Measurements from ENCODE around the gene SERF1B. TPM values are rescaled to one million over a fixed set of nuclear protein-coding genes. Genes with fewer than 3 reads are reported as not detected.
A peak's percentile ranks its signal among the peaks of the same experiment; 100 is the strongest.
"Not testable (repeated sequence)": the region's sequence is repeated elsewhere in the genome, so short reads cannot be mapped to it uniquely, and the experiment has no call there.

SERF1B gene
- 10 to 100 TPM; 32.9 to 43.5 TPM for total RNA-seq

GRCh38 chr5:70025106-70025844 is at the start of gene SERF1B:
Gene SERF1B, plus strand, starts transcription at chr5:70025251. Its CDS starts 201 bp downstream, at chr5:70025452.
- H3K9me3 ChIP-seq; H3K4me1 ChIP-seq (ENCODE audit: control insufficient read depth in 1 of 2, low read depth in 2 of 2); H3K36me3 ChIP-seq; H3K27me3 ChIP-seq (replicated peaks; ENCODE audit: insufficient read depth); H3K27ac ChIP-seq; H3K4me3 ChIP-seq; DNase-seq (ENCODE audit: low spot score): not testable (repeated sequence)
- ATAC-seq (ENCODE audit: insufficient number of reproducible peaks, low FRiP score, low read depth): peak; percentile 78

- H3K27ac ChIP-seq; H3K4me1 ChIP-seq (ENCODE audit: control insufficient read depth in 1 of 2, low read depth in 2 of 2); H3K9me3 ChIP-seq; DNase-seq (ENCODE audit: low spot score); ATAC-seq (ENCODE audit: insufficient number of reproducible peaks, low FRiP score, low read depth); H3K36me3 ChIP-seq; H3K4me3 ChIP-seq; H3K27me3 ChIP-seq (replicated peaks; ENCODE audit: insufficient read depth): not testable (repeated sequence)
Measured at GRCh38 chr5:69991713-69992112, 33.3 kb upstream of the SERF1B start.

DNA sequence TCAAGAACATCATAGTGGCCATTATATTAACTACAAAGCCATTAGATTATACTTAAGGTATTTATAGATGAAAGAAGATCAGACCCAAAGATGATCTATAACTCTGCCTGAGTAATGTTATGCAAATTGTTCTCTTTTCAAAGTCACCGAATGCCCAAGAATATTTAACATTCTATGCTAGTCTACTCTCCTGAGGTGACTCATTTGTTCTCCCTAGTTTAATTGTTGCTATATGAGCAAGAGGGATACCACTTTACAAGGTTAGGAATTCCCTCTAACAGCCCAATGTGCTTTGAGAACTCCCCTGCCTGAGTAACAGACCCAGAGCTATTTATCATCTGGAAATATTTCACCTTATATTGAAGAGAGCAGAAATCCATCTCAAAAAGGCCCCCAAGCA is 29.5 kb upstream of the SERF1B start:
- not testable (repeated sequence) for H3K4me1 ChIP-seq (ENCODE audit: control insufficient read depth in 1 of 2, low read depth in 2 of 2); ATAC-seq (ENCODE audit: insufficient number of reproducible peaks, low FRiP score, low read depth); H3K27ac ChIP-seq; H3K4me3 ChIP-seq; H3K36me3 ChIP-seq; DNase-seq (ENCODE audit: low spot score); H3K9me3 ChIP-seq; H3K27me3 ChIP-seq (replicated peaks; ENCODE audit: insufficient read depth)

- not testable (repeated sequence) for H3K9me3 ChIP-seq; H3K27ac ChIP-seq; DNase-seq (ENCODE audit: low spot score); H3K36me3 ChIP-seq; ATAC-seq (ENCODE audit: insufficient number of reproducible peaks, low FRiP score, low read depth); H3K27me3 ChIP-seq (replicated peaks; ENCODE audit: insufficient read depth); H3K4me3 ChIP-seq; H3K4me1 ChIP-seq (ENCODE audit: control insufficient read depth in 1 of 2, low read depth in 2 of 2)
Measured at GRCh38 chr5:70020660-70021059, 4.4 kb upstream of the SERF1B start.

DNA sequence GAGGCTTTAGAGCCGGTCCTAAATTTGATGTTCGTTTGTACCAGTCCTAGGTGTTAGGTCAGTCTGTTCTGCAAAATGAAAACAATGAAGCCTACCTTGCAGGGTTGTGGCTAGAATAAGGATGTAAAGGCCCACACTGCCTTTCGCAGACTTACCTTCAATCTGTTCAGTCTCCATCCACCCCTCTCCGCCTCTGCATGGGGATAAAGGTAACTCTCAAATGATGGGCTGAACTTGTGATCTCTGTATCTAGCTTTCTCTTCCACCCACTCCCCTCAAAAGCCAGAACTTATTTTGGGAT is 744 bp downstream of the SERF1B start:
- not testable (repeated sequence) for H3K4me1 ChIP-seq (ENCODE audit: control insufficient read depth in 1 of 2, low read depth in 2 of 2); H3K27ac ChIP-seq; DNase-seq (ENCODE audit: low spot score); H3K36me3 ChIP-seq; H3K4me3 ChIP-seq; ATAC-seq (ENCODE audit: insufficient number of reproducible peaks, low FRiP score, low read depth); H3K9me3 ChIP-seq; H3K27me3 ChIP-seq (replicated peaks; ENCODE audit: insufficient read depth)

DNA sequence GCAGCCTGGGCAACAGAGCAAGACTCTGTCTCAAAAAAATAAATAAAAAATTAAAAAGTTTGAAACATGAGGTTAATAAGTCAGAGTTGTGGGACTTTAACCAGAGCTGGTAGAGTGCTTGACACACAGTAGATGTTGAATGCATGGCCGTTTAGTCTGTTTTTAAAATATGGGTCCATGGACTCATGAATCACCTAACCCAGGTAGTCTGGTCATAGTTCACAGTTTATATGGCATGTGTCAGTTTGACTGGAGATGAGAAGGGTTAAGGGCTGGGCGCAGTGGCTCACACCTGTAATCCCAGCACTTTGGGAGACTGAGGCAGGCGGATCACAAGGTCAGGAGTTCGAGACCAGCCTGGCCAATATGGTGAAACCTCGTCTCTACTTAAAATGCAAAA is 6.2 kb downstream of the SERF1B start:
- not testable (repeated sequence) for H3K4me1 ChIP-seq (ENCODE audit: control insufficient read depth in 1 of 2, low read depth in 2 of 2); H3K9me3 ChIP-seq; H3K27ac ChIP-seq; H3K27me3 ChIP-seq (replicated peaks; ENCODE audit: insufficient read depth); H3K36me3 ChIP-seq; ATAC-seq (ENCODE audit: insufficient number of reproducible peaks, low FRiP score, low read depth); H3K4me3 ChIP-seq; DNase-seq (ENCODE audit: low spot score)

- not testable (repeated sequence) for H3K9me3 ChIP-seq; DNase-seq (ENCODE audit: low spot score); H3K4me1 ChIP-seq (ENCODE audit: control insufficient read depth in 1 of 2, low read depth in 2 of 2); H3K27me3 ChIP-seq (replicated peaks; ENCODE audit: insufficient read depth); H3K36me3 ChIP-seq; ATAC-seq (ENCODE audit: insufficient number of reproducible peaks, low FRiP score, low read depth); H3K27ac ChIP-seq; H3K4me3 ChIP-seq
Measured at GRCh38 chr5:70041411-70041810, 16.4 kb downstream of the SERF1B start.

DNA sequence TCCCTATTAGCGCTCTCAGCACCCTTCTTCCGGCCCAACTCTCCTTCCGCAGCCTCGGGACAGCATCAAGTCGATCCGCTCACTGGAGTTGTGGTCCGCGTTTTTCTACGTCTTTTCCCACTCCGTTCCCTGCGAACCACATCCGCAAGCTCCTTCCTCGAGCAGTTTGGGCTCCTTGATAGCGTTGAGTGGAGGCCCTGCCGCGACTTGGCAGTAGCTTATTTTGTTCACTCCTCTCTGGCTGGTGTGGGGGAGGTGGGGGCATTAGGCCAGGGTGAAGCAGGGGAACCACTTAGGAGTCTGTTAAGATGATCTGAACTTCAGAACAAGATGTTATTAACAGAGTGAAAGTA is 24.7 kb downstream of the SERF1B start:
- ATAC-seq (ENCODE audit: insufficient number of reproducible peaks, low FRiP score, low read depth); DNase-seq (ENCODE audit: low spot score); H3K9me3 ChIP-seq; H3K27me3 ChIP-seq (replicated peaks; ENCODE audit: insufficient read depth); H3K4me1 ChIP-seq (ENCODE audit: control insufficient read depth in 1 of 2, low read depth in 2 of 2); H3K27ac ChIP-seq; H3K36me3 ChIP-seq; H3K4me3 ChIP-seq: not testable (repeated sequence)

DNA sequence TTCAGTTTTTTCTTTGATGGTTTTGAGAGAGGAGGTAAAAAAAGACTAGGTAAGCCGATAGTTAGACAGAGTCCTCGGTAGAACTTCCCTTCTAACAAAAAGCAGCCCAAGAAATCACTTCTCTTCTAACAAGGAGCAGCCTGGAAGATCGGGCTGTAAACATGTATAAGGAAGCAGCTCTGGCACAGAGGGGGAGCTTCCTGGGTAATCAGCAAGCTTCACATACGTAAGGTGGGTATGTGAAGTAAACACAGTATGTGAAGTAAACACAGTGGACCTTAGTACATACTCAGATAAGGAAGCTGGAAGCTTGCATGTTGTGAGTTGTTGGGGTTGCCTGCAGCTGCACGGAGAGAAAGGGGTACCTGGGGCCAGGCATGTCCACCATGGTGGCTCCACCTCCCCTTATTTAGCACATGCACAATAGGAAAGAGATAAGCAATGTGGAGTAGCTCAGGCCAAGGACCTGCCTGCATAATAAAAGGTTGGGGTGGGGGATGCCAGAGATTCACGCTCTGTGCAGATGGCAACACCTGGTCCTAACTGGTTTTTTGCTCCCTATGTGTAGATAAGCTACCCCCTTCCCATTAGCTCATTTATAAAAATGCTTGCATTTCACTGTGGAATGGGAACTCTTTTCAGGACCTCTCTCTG is 31.4 kb downstream of the SERF1B start:
- not testable (repeated sequence) for H3K9me3 ChIP-seq

DNA sequence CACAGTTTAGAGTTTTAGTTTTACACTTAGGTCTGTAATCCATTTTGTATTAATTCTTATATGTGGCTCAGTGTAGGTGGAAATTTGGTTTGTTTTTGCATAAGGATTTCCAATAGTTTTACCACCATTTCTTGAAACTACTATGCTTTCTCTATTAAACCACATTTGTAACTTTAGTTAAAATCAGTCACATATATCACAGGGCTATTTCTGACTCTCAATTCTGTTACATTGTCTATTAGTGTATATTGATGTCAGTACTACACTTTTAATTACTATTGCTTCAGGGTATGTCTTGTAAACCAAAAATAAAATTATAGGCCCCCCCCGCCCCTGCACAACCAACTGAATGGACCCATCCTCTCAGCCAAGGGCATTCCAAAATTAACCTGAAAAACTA is 32.1 kb downstream of the SERF1B start:
- not testable (repeated sequence) for H3K36me3 ChIP-seq; ATAC-seq (ENCODE audit: insufficient number of reproducible peaks, low FRiP score, low read depth)

More for the DNA sequence above, 31.4 kb downstream of the SERF1B start:
- H3K4me1 ChIP-seq (ENCODE audit: control insufficient read depth in 1 of 2, low read depth in 2 of 2); ATAC-seq (ENCODE audit: insufficient number of reproducible peaks, low FRiP score, low read depth); DNase-seq (ENCODE audit: low spot score); H3K27ac ChIP-seq; H3K27me3 ChIP-seq (replicated peaks; ENCODE audit: insufficient read depth); H3K36me3 ChIP-seq; H3K4me3 ChIP-seq: not testable (repeated sequence)

DNA sequence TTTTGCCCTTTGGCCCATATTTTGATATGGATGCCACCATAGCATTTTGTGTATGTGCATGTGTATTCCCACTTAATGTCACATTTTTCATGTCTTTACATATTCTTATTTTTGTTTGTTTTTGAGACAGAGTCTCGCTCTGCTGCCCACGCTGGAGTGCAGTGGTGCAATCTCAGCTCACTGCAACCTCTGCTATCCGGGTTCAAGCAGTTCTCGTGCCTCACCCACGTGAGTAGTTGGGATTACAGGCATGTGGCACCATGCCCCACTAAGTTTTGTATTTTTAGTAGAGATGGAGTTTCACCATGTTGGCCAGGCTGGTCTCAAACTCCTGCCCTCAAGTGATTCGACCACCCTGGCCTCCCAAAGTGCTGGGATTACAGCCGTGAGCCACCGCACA is 52.6 kb downstream of the SERF1B start:
- H3K9me3 ChIP-seq; H3K4me1 ChIP-seq (ENCODE audit: control insufficient read depth in 1 of 2, low read depth in 2 of 2); DNase-seq (ENCODE audit: low spot score); H3K4me3 ChIP-seq; ATAC-seq (ENCODE audit: insufficient number of reproducible peaks, low FRiP score, low read depth); H3K27me3 ChIP-seq (replicated peaks; ENCODE audit: insufficient read depth); H3K36me3 ChIP-seq; H3K27ac ChIP-seq: not testable (repeated sequence)

More for the DNA sequence above, 32.1 kb downstream of the SERF1B start:
- not testable (repeated sequence) for H3K27me3 ChIP-seq (replicated peaks; ENCODE audit: insufficient read depth); DNase-seq (ENCODE audit: low spot score); H3K9me3 ChIP-seq; H3K4me3 ChIP-seq; H3K27ac ChIP-seq; H3K4me1 ChIP-seq (ENCODE audit: control insufficient read depth in 1 of 2, low read depth in 2 of 2)

DNA sequence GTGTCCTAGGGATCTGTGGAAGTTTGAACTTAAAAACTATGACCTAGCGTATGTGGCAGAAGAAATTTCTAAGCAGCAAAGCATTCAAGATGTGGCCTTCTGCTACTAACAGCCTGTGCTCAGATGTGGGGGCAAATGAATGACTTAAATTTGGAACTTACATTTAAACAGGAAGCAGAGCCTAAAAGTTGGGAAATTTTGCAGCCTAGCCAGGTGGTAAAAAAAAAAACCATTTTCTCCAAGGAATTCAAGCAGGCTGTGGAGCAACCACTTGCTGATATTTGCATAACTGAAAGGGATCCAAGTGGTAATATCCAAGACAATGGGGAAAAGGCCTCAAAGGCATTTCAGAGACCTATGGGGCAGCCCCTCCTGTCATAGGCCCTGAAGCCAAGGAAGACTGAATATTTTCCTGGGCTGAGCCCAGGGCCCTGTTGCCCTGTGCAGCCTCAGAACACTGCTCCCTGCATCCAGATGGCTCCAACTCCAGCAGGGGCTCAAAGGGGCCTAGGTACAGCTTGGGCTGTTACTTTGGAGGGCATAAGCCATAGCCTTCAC is 63.9 kb downstream of the SERF1B start:
- H3K27me3 ChIP-seq (replicated peaks; ENCODE audit: insufficient read depth); DNase-seq (ENCODE audit: low spot score); H3K9me3 ChIP-seq; H3K27ac ChIP-seq; H3K36me3 ChIP-seq; H3K4me1 ChIP-seq (ENCODE audit: control insufficient read depth in 1 of 2, low read depth in 2 of 2); ATAC-seq (ENCODE audit: insufficient number of reproducible peaks, low FRiP score, low read depth); H3K4me3 ChIP-seq: not testable (repeated sequence)

Measured in thoracic aorta (tissue), 2 donors.